T47D (cell line): ENCODE measurements around the gene RAB1A.

ENCODE experiments used
- DNase-seq, 2 experiments: peaks; one replicate each; pipeline versions ENCODE4 v3.0.0 to v3.0.0-alpha.2; 2011 to 2012; ENCODE audit warnings: low read depth in 1 of 2, low spot score in 1 of 2
- JUND ChIP-seq: IDR thresholded peaks from 2 replicates; pipeline ENCODE4 v1.6.1; 2012; ENCODE audit warnings: low read depth
- in situ Hi-C: cut with HindIII; loops from 2 replicates; pipeline ENCODE4 v1.10.0; 2016; ENCODE audit warnings: low sequenced_read_pairs, low pct_unique_long_range_greater_than_20kb

The RAB1A gene

DNA sequence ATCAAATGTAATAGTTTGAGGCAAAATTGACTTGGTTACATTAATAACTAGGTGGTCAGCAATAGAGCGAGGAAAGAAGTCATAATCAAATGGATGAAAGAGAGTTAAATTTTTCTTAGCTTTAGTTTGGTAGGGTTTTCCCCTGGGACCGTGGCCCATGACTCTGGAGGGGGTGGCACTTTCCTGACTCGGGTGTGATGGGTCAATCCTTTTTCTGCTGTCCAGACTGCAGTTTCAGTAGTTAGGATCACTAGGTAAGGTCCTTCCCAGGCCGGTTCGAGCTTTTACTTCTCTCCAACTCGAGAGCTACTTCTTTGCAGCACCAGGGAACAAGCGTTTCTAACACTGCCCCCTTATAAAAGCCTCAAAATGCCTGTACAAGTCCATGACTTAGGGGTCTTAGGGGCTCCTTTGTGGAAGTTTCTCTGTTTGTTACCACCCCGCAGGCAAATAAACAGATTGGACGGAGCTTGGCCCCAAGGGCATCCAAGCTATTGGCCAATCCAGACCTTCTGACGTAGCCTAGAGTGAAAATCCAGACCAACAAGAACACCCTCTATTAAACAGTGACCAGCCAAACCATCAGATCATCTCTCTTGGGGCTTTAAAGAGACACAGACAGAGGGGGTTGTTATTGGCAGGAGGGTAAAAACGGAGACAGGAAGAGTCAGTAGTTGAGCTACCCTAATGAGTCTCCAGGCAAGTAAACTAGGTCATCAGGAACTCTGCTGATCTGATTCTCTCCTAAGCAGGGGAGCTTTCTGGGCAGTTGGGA, 83.1 kb downstream of the RAB1A start:
- no peak for TF ChIP-seq JUND
- no peak for DNase-seq
- in situ Hi-C loops, result no loop called here

- DNase-seq, result no peak
- in situ Hi-C loops, result no loop called here
- no peak for TF ChIP-seq JUND
Measured at GRCh38 chr2:65045651-65046050, 84.3 kb downstream of the RAB1A start.

DNA sequence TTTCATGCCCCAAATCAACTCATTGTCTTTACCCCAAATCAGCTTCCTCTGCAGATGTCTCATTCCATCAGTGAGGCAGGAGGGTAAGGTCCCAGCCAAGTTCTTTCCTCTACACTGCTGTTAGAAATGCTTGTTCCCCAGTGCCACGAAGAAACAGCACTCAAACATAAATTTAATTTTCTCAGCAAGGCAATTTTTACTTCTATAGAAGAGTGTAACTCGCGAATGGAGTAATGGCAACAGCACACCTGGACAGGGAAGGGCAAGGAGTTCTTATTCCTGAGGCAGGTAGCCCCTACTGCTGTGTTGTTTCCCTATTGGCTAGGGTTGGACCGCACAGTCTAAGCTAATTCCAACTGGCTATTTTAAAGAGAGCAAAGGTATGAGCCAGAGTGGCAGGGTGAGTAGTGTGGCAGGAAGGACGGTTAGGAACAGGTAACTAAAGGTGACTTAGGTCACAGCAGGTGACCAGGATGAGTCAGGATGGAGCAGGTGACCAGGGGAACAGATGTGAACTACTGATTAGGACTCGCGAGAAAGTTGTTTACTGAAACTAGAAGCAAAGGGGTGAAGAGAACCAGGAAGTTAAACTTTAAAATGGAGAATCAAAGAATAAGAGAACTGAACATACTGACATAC, 85.7 kb downstream of the RAB1A start:
- no peak for TF ChIP-seq JUND
- in situ Hi-C loops, result no loop called here
- no peak for DNase-seq

GRCh38 chr2:65043001-65043400, 86.9 kb downstream of the RAB1A start:
- in situ Hi-C loops, result no loop called here
- DNase-seq, result no peak
- TF ChIP-seq JUND, result no peak

DNA sequence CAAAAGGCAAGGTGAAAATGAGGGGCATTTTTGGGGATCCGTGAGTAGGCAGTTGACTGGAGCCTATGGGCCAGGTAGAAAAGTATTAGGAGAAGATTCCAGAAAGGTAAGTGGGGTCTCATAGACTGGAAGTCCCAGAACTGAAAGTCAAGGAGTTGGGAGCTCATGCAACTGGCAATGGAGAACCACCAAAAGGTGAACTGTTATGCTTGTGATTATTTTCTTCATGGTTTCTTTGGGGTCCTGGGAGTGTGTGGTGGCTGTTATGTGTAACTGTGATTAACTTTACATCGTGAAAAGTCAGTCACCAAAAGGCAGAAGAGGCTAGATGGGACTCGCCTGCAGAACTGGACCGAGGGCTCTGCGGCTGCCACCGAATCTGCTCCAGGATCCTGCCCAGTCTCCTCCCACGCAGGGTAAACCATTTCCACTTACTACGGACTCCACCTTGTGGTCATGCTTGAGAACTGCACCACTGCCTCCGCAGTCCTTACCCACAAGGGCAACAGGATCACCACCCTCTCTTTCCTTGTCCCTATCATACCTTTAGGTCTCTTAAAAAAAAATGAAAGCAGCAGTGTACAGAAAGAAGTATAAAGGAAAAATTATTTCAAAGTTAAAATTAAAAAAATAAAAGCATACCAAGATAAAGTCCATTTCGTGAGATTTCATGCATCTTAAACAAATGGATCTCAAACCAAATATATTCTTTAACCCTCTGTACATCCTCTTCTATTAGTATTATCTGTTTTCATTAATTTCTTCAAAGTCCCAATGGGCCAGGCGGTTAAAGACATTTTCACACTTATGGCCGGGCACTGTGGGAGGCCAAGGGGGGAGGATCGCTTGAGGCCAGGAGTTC, 89.3 kb downstream of the RAB1A start:
- peak; percentile 39 to 82 for DNase-seq
- no peak for TF ChIP-seq JUND
- in situ Hi-C loops, result no loop called here

DNA sequence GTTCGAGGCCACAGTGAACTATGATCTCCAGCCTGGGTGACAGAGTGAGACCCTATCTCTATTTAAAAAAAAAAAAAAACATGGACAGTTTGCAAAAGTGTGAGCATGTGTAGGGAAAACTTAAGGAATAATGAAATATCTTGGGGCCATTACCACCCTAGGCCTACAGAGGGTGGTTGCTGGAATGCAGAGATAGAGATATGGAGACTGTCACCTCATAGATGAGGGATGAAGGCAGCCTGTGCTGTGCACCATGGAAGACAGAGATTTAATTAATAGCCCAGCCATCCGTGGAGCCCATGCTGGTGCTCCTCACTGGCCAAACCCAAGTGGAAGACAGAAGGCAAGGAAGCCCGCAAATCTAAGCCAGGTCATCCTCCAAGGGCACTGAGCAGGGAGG, 90.3 kb downstream of the RAB1A start:
- in situ Hi-C loops, result no loop called here
- TF ChIP-seq JUND, result no peak
- no peak for DNase-seq

DNA sequence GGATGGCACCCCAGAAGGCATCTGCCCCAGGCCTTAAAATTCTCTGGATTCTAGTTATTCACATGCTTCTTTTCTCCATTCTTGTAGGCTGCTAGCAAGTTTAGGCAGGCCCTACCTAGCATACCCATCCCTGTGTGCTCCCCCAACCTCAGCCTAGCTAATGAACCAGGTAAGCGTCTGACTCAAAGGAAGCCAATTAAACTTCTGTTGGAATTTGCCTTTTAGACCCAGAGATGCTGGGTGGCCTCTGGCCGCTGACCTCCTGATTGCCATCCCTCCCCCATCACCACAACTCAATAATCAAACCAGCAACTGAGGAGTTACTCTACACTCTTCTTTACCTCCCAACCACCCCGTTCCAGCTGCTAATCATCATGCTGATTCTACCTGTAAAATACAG, 92.7 kb downstream of the RAB1A start:
- no peak for TF ChIP-seq JUND
- no peak for DNase-seq
- in situ Hi-C loops, result no loop called here
